Liver (tissue), 3 donors: ENCODE results near the gene CDON.

Experiments used
- CTCF ChIP-seq: fragments of 150-350 bp; IDR thresholded peaks from 2 replicates; pipeline ENCODE4 v1.5.1; 2017; ENCODE audit warnings: improper control_type of control experiment, low read depth, low read length; ENCODE audit not compliant: missing input control
- FOXA1 ChIP-seq: IDR thresholded peaks from 2 replicates; pipeline ENCODE4 v1.6.1; 2016; ENCODE audit warnings: antibody characterized with exemption
- MAX ChIP-seq: IDR thresholded peaks from 2 replicates; pipeline ENCODE4 v1.6.1; 2016; ENCODE audit warnings: antibody characterized with exemption
- REST ChIP-seq: IDR thresholded peaks from 2 replicates; pipeline ENCODE4 v1.6.1; 2016; ENCODE audit warnings: antibody characterized with exemption, mild to moderate bottlenecking
- RXRA ChIP-seq, 2 donors: IDR thresholded peaks; 2 replicates each; pipeline ENCODE4 v1.6.1; 2017 to 2018; ENCODE audit warnings: antibody characterized with exemption in 2 of 2, mild to moderate bottlenecking in 1 of 2
- SP1 ChIP-seq: IDR thresholded peaks from 2 replicates; pipeline ENCODE4 v1.6.1; 2018; ENCODE audit warnings: antibody characterized with exemption, mild to moderate bottlenecking
- TAF1 ChIP-seq: conservative IDR thresholded peaks from 2 replicates; pipeline ENCODE4 v1.6.1; 2016; ENCODE audit warnings: antibody characterized with exemption, mild to moderate bottlenecking
- YY1 ChIP-seq: IDR thresholded peaks from 2 replicates; pipeline ENCODE4 v1.6.1; 2016; ENCODE audit warnings: antibody characterized with exemption, mild to moderate bottlenecking
- donor health status: healthy.
- donor health status: healthy.

GRCh38 chr11:126102436-126102981 is 39.8 kb upstream of the CDON start:
- peak in 1 of 2 donors; percentile 60 for TF ChIP-seq RXRA (IDR thresholded peaks at IDR 0.05)
- TF ChIP-seq CTCF = no peak
- TF ChIP-seq SP1 = no peak
- TF ChIP-seq REST = no peak
- TF ChIP-seq MAX = no peak
- TF ChIP-seq YY1 = no peak
- TF ChIP-seq TAF1 = no peak
- TF ChIP-seq FOXA1 = no peak
